GM10248 (cell line): Measurements from ENCODE around the gene CAVIN1.
"Not testable (repeated sequence)": the region's sequence is repeated elsewhere in the genome, so short reads cannot be mapped to it uniquely, and the experiment has no call there.

Source experiments
- CTCF ChIA-PET: fragments of 300-600 bp; sonication (Branson Sonifier 250); formaldehyde crosslinking; extraction: SDS; loops from one replicate; lab custom pipeline; 2021; ENCODE audit warnings: antibody characterized with exemption; lab: Yijun Ruan, JAX
- POLR2A ChIA-PET: fragments of 350-650 bp; sonication (Branson Sonifier 250); formaldehyde crosslinking; extraction: SDS; loops from one replicate; lab custom pipeline; 2020; ENCODE audit warnings: antibody characterized with exemption; lab: Yijun Ruan, JAX
- DNase-seq: peaks from one replicate; pipeline ENCODE4 v3.0.0; 2012; ENCODE audit errors: extremely low spot score
- TF ChIP-seq, protein P1 (sequence below): IDR thresholded peaks from 2 replicates; pipeline ENCODE4 v1.5.1; 2012; ENCODE audit warnings: mild to moderate bottlenecking, low read depth; ENCODE audit errors: extremely low read depth, missing control alignments, control extremely low read depth

Gene CAVIN1

DNA sequence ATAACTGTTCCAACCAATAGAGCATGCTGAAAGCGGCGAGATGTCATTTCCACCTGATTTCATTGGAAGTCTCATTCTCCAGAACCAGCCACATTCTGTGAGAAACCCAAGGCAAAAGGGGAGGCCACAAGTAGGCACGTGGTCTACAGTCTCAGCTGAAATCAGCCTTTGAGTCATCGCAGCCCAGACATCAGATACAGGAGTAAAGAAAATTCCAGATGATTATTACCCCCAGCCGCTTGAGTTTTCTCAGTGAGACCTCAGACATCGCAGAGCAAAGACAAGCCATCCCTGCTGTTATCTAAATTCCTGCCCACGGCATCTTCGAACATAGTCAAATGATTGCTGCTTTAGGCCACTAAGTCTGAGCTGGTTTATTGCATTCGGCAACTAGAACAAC, 57.9 kb downstream of the CAVIN1 start:
- no peak for DNase-seq
- POLR2A ChIA-PET: no interaction called here
- TF ChIP-seq, protein P1, sequence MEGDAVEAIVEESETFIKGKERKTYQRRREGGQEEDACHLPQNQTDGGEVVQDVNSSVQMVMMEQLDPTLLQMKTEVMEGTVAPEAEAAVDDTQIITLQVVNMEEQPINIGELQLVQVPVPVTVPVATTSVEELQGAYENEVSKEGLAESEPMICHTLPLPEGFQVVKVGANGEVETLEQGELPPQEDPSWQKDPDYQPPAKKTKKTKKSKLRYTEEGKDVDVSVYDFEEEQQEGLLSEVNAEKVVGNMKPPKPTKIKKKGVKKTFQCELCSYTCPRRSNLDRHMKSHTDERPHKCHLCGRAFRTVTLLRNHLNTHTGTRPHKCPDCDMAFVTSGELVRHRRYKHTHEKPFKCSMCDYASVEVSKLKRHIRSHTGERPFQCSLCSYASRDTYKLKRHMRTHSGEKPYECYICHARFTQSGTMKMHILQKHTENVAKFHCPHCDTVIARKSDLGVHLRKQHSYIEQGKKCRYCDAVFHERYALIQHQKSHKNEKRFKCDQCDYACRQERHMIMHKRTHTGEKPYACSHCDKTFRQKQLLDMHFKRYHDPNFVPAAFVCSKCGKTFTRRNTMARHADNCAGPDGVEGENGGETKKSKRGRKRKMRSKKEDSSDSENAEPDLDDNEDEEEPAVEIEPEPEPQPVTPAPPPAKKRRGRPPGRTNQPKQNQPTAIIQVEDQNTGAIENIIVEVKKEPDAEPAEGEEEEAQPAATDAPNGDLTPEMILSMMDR: no peak
- CTCF ChIA-PET: interaction anchor here (1.3 to 1.4 kb wide), 2 partner anchors 14 to 38 kb away, joined by 4 to 5 read pairs; no protein-coding TSS in a partner anchor

DNA sequence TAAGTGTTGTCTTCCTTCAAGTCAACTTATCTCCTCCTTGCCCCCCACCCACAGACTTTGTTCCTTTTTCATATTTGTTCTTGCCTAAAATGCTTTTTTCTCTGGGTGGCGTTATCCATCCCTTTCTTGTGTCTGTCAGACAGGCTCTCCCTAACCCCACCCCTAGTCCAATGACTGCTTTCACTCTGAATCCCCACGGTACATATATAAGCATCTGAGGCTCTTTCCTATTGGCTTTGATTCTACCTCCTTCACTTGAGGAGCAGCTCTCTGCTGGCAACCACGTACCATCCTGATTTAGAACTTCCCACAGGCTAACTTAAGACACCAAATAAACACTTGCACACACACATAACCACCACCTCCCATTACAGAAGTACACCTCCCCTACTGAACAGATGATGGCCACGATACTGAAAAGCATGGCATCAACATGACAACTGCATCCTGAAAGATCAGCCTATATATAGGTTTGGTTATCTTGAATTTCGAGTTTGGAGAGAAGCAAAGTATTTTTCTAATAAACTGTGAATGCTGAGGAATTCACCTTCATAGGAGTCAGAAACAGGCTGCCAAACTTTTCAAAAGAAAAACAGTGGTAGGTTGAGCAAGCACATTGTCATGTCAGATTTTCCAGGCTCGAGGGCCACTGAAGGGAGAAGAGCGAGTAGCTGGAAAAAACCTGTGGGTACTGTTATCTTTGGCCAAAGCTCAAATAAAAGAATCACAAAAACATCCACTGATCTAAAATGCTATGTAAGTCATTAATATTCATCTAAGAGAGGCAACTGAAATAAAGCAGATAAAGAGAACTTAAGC, 59.1 kb downstream of the CAVIN1 start:
- TF ChIP-seq, protein P1: no peak
- ChIA-PET POLR2A (interaction anchor here (0.6 kb wide), 2 partner anchors 14 to 19 kb away, joined by 3 to 6 read pairs; no protein-coding TSS in a partner anchor), CTCF (interaction anchor here (1.3 to 1.9 kb wide), 3 partner anchors 13 to 43 kb away, joined by 4 to 7 read pairs (median 5); no protein-coding TSS in a partner anchor)
- DNase-seq: no peak

GRCh38 chr17:42363231-42363630, 59.8 kb downstream of the CAVIN1 start:
- TF ChIP-seq, protein P1: no peak
- ChIA-PET CTCF (interaction anchor here (0.8 to 1.9 kb wide), 3 partner anchors 25 to 43 kb away, joined by 3 to 8 read pairs (median 7); partner anchors contain the start of gene STAT3), POLR2A (no interaction called here)
- no peak for DNase-seq

DNA sequence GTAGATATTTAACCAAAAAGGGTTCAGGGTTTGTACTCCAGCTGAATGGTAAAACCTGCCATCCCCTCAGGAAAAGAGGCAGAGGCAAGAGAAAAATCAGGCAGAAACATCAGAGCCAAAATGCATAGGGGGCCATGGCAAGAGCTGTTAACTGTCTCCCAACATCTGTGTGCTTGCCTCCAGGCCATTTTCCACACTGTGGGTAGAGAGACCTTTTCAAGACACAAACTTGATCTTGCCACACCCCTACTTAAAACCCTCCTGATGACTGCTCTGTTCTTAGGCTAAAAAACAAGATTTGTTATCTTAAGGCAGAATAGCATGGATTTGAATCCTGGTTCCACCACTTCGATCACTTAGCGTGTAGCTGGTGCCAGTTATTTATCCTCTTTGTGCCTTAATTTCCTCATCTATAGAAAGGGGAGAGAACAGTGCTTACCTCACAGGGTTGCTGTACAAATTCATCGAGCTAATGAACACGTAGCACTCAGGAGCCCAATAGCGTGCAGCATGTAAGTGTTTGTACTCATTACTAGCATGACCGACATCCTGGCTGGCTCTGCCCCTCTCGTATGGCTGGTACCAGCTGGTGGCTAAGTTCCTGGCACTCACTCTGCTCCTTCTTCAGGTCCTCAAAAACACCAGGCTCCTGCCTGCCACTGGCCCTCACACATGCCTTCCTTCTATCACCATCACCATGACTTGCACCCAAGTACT, 60.7 kb downstream of the CAVIN1 start:
- CTCF ChIA-PET: interaction anchor here (0.8 to 1.9 kb wide), 6 partner anchors 14 to 44 kb away, joined by 3 to 8 read pairs (median 4); partner anchors contain the start of gene STAT3
- DNase-seq: no peak
- TF ChIP-seq, protein P1: no peak
- POLR2A ChIA-PET: interaction anchor here (0.5 kb wide), 1 partner anchor 19 kb away, joined by 6 read pairs; no protein-coding TSS in a partner anchor

- TF ChIP-seq, protein P1: no peak
- ChIA-PET POLR2A (interaction anchor here (0.5 kb wide), 1 partner anchor 18 kb away, joined by 6 read pairs; no protein-coding TSS in a partner anchor), CTCF (interaction anchor here (1.0 to 1.9 kb wide), 6 partner anchors 13 to 45 kb away, joined by 3 to 8 read pairs (median 5); no protein-coding TSS in a partner anchor)
- DNase-seq: no peak
These were observed 61.3 kb downstream of the CAVIN1 start for GRCh38 chr17:42361781-42362186.

GRCh38 chr17:42360388-42360787, 62.7 kb downstream of the CAVIN1 start:
- POLR2A ChIA-PET, DNase-seq: not testable (repeated sequence)
- CTCF ChIA-PET: interaction anchor here (1.1 kb wide), 1 partner anchor 24 kb away, joined by 3 read pairs; no protein-coding TSS in a partner anchor
